PFSK-1 (cell line): Measurements from ENCODE around the gene PCGF2.

Experiments
- FOXP2 ChIP-seq: optimal IDR thresholded peaks from 2 replicates; pipeline ENCODE3; 2011; ENCODE audit warnings: borderline replicate concordance, control low read depth, inconsistent platforms; ENCODE audit not compliant: insufficient read depth; ENCODE audit errors: extremely low read length, extremely low read depth
- POLR2AphosphoS5 ChIP-seq: IDR thresholded peaks from 2 replicates; pipeline ENCODE4 v1.6.1; 2012; ENCODE audit warnings: low read depth, mild to moderate bottlenecking, control low read depth, low read length, moderate library complexity
- SIN3A ChIP-seq: IDR thresholded peaks from 2 replicates; pipeline ENCODE4 v1.6.1; 2012; ENCODE audit warnings: mild to moderate bottlenecking, low read length, moderate library complexity, borderline replicate concordance; ENCODE audit not compliant: insufficient read depth
- TAF1 ChIP-seq: IDR thresholded peaks from 2 replicates; pipeline ENCODE4 v1.6.1; 2012; ENCODE audit warnings: low read length, control low read depth, borderline replicate concordance; ENCODE audit not compliant: insufficient read depth
- TF ChIP-seq, protein P1 (sequence below), 2 experiments: IDR thresholded peaks; 2 replicates each; pipeline versions ENCODE4 v1.6.1 to v1.8.0; 2011 to 2012; ENCODE audit warnings: low read depth in 2 of 2, low read length in 2 of 2, control low read depth in 1 of 2, inconsistent platforms in 1 of 2, mild to moderate bottlenecking in 1 of 2, moderate library complexity in 1 of 2; ENCODE audit not compliant: insufficient read depth in 1 of 2

The PCGF2 gene

DNA sequence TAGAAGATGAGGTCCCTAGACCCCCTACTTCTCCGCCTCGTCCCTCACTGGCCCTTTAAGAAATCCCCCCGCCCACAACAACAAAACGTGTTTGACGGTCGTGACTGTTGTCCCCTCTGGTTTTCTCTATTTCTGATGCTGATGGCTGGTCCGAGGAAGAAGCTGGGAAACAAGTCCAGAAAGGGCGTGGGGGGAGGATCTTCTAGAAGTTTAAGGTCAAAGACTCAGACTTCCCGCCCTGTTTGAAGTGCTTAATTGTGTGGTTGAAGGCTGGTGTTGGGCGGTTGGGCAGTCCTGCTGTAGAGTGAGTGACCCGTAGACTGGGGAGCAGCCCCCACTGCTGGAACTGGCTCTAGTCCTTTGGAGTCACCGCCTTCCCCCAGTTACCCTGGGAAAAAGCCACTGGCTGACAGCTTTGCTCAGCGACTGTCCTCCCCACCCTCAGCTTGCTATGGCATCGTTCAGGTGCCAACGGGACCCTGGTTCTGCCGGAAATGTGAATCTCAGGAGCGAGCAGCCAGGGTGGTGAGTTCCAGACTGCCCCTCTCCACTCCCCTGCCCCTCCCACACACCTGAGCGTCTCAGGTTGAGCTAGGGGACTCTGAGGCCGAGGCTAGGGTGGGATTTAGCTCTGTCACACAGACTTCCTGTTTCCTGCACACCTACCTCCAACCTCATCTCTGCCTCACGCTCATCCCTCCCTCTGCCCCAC is 41.5 kb downstream of the PCGF2 start:
- TF ChIP-seq TAF1 (no peak), FOXP2 (no peak), POLR2AphosphoS5 (no peak), SIN3A (no peak)
- TF ChIP-seq, protein P1, sequence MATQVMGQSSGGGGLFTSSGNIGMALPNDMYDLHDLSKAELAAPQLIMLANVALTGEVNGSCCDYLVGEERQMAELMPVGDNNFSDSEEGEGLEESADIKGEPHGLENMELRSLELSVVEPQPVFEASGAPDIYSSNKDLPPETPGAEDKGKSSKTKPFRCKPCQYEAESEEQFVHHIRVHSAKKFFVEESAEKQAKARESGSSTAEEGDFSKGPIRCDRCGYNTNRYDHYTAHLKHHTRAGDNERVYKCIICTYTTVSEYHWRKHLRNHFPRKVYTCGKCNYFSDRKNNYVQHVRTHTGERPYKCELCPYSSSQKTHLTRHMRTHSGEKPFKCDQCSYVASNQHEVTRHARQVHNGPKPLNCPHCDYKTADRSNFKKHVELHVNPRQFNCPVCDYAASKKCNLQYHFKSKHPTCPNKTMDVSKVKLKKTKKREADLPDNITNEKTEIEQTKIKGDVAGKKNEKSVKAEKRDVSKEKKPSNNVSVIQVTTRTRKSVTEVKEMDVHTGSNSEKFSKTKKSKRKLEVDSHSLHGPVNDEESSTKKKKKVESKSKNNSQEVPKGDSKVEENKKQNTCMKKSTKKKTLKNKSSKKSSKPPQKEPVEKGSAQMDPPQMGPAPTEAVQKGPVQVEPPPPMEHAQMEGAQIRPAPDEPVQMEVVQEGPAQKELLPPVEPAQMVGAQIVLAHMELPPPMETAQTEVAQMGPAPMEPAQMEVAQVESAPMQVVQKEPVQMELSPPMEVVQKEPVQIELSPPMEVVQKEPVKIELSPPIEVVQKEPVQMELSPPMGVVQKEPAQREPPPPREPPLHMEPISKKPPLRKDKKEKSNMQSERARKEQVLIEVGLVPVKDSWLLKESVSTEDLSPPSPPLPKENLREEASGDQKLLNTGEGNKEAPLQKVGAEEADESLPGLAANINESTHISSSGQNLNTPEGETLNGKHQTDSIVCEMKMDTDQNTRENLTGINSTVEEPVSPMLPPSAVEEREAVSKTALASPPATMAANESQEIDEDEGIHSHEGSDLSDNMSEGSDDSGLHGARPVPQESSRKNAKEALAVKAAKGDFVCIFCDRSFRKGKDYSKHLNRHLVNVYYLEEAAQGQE (IDR thresholded peaks at IDR 0.05; ENCODE audit: insufficient read depth in 1 of 2, low read depth in 2 of 2, low read length in 2 of 2), result no peak

DNA sequence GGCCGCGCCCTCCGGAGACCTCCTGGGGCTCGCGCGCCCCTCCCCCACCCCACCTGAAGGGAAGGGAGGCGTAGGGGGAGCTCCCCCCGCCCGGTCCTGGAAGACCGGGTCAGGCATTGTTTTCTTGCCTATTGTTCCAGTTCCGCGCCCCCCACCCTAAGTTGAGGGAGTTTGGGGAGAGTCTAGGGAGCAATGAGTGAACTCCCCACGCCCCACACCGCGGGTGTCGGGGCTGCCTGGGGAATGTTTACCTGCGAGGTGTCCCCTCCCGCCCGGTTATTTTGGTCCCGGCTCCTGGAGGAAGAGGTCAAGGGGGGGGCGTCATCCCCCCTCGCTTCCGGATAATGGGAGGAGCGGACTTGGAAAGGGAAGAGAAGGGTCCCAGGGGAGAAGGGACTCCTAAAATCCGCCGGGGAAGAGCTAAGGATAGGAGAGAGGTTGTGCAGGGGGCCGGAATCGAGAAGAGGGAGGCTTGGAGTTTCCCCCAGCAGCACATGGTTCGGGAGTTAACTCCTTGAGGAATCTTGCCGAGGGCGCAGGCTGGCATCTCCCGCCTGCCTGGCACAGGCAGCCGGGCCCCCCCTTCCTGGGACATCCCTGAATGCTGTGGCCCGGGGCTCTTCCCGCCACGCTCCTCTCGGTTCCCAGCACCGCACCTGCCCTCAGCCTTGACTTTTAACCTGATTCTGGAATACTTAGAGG is 42.2 kb downstream of the PCGF2 start:
- no peak for TF ChIP-seq POLR2AphosphoS5
- TF ChIP-seq TAF1, result no peak
- no peak for TF ChIP-seq SIN3A
- TF ChIP-seq, protein P1 (IDR thresholded peaks at IDR 0.05; ENCODE audit: insufficient read depth in 1 of 2, low read depth in 2 of 2, low read length in 2 of 2), result no peak
- no peak for TF ChIP-seq FOXP2

DNA sequence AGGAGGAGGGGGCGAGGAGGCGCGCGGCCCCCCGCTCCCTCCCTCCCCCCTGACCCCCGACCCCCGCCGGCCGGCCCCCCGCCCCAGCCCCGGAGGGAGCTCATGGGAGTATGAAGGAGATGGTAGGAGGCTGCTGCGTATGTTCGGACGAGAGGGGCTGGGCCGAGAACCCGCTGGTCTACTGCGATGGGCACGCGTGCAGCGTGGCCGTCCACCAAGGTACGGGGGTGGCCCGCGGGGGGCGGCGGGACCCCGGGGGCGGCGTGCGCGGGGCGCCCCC is 42.7 kb downstream of the PCGF2 start:
- TF ChIP-seq POLR2AphosphoS5 (no peak), SIN3A (no peak), TAF1 (no peak), FOXP2 (no peak)
- TF ChIP-seq, protein P1 (IDR thresholded peaks at IDR 0.05; ENCODE audit: insufficient read depth in 1 of 2, low read depth in 2 of 2, low read length in 2 of 2), result no peak

DNA sequence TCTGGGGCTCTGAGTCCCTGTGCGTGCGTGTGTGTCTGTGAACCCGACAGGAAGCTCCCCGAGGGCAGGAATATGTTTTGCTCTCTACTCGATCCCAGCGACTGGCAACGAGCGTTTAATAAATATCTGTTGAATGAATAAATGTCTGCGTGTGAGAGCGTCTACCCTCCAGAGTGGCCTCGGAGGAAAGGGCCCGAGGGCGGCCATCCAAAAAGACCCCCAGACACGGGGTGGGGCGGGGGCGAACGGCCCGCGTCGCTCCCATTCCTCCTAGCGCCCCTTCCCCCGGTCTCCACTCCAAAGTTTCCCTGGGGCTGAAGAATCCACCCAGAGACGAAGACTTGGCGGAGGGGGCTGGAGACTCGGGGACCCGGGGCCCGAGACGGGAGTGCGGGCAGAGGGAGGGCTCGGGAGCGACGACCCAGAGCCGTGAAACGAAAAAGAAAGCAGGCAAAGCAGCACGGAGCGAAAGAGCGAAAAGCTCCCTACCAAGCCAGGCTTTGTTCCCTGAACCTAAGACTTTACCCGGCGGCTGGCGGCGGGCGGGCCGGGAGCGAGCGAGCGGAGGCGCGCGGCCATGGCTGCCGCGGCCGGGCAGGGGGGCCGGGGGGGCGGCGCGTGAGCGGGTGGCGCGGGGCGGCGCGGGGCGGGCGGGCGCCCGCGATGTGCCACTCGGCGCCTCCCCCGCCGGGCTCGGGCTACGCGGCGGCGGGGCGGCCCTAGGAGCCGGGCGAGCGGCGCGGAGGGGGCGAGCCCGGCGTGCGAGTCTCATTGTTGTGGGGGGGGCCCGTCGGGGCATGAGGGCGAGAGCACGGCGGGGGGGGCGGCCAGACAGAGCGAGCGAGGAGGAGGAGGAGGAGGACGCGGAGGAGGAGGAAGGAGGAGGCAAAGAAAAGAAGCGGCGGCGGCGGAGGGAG is 43.3 kb downstream of the PCGF2 start, which contains the start of gene MLLT6:
Gene MLLT6 (plus strand): TSS at position 668 of the 917 bp plus-strand sequence. CDS start 360 bp downstream, outside the sequence.
- TF ChIP-seq POLR2AphosphoS5 (peak; percentile 28; the same call in 1 of the 2 replicates), TAF1 (peak; percentile 72; the same call in 1 of the 2 replicates), FOXP2 (peak; percentile 9), SIN3A (no peak)
- TF ChIP-seq, protein P1 (IDR thresholded peaks at IDR 0.05; ENCODE audit: insufficient read depth in 1 of 2, low read depth in 2 of 2, low read length in 2 of 2), result no peak
